Esophagus squamous epithelium (tissue), 4 donors: ENCODE results near the gene CMTM6.

Experiments
- CTCF ChIP-seq, 6 experiments: fragments of 450-650 bp in 4 of 6; fragments of 200-600 bp in 2 of 6; sonication (generic) in 2 of 6; IDR thresholded peaks; one replicate each; pipeline ENCODE4 v1.5.1; 2016 to 2019; ENCODE audit warnings: antibody characterized with exemption in 6 of 6, mild to moderate bottlenecking in 4 of 6, moderate library complexity in 4 of 6
- POLR2A ChIP-seq, 4 donors: fragments of 450-650 bp; IDR thresholded peaks; one replicate each; pipeline ENCODE4 v1.6.1; 2017; ENCODE audit warnings: antibody characterized with exemption in 4 of 4, mild to moderate bottlenecking in 4 of 4, moderate library complexity in 3 of 4

GRCh38 chr3:32542807-32543206 is 40.2 kb upstream of the CMTM6 start:
- no peak for TF ChIP-seq CTCF (IDR thresholded peaks at IDR 0.05)
- TF ChIP-seq POLR2A (IDR thresholded peaks at IDR 0.05) = no peak
